ENCODE data around the gene RHCE.
"Not testable (repeated sequence)": the region's sequence is repeated elsewhere in the genome, so short reads cannot be mapped to it uniquely, and the experiment has no call there.

RHCE gene

GRCh38 chr1:25320314-25320938 lies 100.2 kb downstream of the RHCE start:
- peak; percentile 64 for DNase-seq (ENCODE audit: low read depth)
- not testable (repeated sequence) for H3K4me3 ChIP-seq (ENCODE audit: low read length)

DNA sequence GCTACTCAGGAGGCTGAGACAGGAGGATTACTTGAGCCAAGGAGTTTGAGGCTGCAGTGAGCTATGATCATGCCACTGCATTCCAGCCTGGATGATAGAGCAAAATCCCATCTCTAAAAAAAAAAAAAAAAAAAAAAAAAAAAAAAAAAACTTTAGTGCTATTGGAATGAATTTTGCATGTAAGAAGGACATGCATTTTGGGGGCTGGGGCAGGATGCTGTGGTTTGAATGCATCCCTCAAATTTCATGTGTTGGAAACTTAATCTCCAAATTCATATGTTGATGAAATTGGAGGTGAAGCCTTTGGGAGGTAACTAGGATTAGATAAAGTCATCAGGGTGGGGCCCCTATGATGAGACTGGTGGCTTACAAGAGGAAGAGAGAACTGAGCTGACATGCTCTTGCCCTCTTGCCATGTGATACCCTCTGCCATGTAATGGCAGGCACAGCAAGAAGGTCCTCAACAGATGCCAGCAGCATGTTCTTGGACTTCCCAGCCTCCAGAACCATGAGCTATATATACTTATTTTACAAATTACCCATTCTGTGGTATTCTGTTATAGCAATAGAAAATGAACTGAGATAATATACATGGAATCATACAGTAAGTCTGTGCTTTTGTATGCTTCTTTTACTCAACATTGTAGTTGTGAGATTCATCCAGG lies 107.7 kb downstream of the RHCE start:
- DNase-seq (ENCODE audit: low read depth); H3K4me3 ChIP-seq (ENCODE audit: low read length): not testable (repeated sequence)
